NCI-H2081 treated with DMSO at 0.1 percent for 48 hours (cell line): ENCODE results near the gene NPHP3.
"Not testable (repeated sequence)": the region's sequence is repeated elsewhere in the genome, so short reads cannot be mapped to it uniquely, and the experiment has no call there.

Experiments used
- DNase-seq: peaks from one replicate; lab custom pipeline; 2025; lab: John Stamatoyannopoulos, UW

NPHP3 gene

GRCh38 chr3:132722165-132723023 is at the start of gene NPHP3:
NPHP3 (minus strand) TSS chr3:132722409; CDS start chr3:132722355, 54 bp downstream.
- peak; percentile 89 for DNase-seq

- no peak for DNase-seq
Observed at GRCh38 chr3:132758740-132759139, 36.5 kb upstream of the NPHP3 start.

- DNase-seq: no peak
Observed at GRCh38 chr3:132756108-132756650, 34.0 kb upstream of the NPHP3 start.

GRCh38 chr3:132753946-132754345 is 31.7 kb upstream of the NPHP3 start:
- DNase-seq: no peak

- DNase-seq: no peak
Observed at GRCh38 chr3:132749786-132750185, 27.6 kb upstream of the NPHP3 start.

GRCh38 chr3:132746720-132747119 is 24.5 kb upstream of the NPHP3 start:
- not testable (repeated sequence) for DNase-seq

- DNase-seq: no peak
Observed at GRCh38 chr3:132738314-132738713, 16.1 kb upstream of the NPHP3 start.

- no peak for DNase-seq
Observed at GRCh38 chr3:132735589-132735988, 13.4 kb upstream of the NPHP3 start.

GRCh38 chr3:132730891-132731580 is 8.8 kb upstream of the NPHP3 start:
- peak; percentile 38 for DNase-seq

GRCh38 chr3:132726341-132726823 is 4.2 kb upstream of the NPHP3 start:
- DNase-seq: peak; percentile 61

- no peak for DNase-seq
Observed at GRCh38 chr3:132723024-132723950, 1.1 kb upstream of the NPHP3 start.

- DNase-seq: no peak
Observed at GRCh38 chr3:132721479-132722164, 587 bp downstream of the NPHP3 start.

- DNase-seq: no peak
Observed at GRCh38 chr3:132720228-132720627, 2.0 kb downstream of the NPHP3 start.

GRCh38 chr3:132716372-132716771 is 5.8 kb downstream of the NPHP3 start:
- DNase-seq: no peak

GRCh38 chr3:132713977-132714727 is 8.1 kb downstream of the NPHP3 start:
- no peak for DNase-seq

GRCh38 chr3:132710311-132710710 is 11.9 kb downstream of the NPHP3 start:
- no peak for DNase-seq

GRCh38 chr3:132709761-132710160 is 12.4 kb downstream of the NPHP3 start:
- no peak for DNase-seq

GRCh38 chr3:132703733-132704132 is 18.5 kb downstream of the NPHP3 start:
- DNase-seq: no peak

GRCh38 chr3:132695422-132695821 is 26.8 kb downstream of the NPHP3 start:
- no peak for DNase-seq

GRCh38 chr3:132694991-132695390 is 27.2 kb downstream of the NPHP3 start:
- DNase-seq: peak; percentile 20
